Coronary artery (tissue), 2 donors: Measurements from ENCODE around the gene SLC22A5.

Experiments
- DNase-seq: peaks from one replicate; pipeline ENCODE4 v3.0.0-alpha.2; 2017; ENCODE audit warnings: low spot score
- H3K27ac ChIP-seq, 2 donors: fragments of 200-600 bp; sonication (generic); one replicate each; pipeline ENCODE4 v1.5.1; 2016 to 2019
- H3K4me3 ChIP-seq: fragments of 200-600 bp; sonication (generic); 2 replicates; pipeline ENCODE4 v1.5.1; 2016; ENCODE audit warnings: mild to moderate bottlenecking, moderate library complexity
- CTCF ChIP-seq: fragments of 200-600 bp; sonication (generic); IDR thresholded peaks from one replicate; pipeline ENCODE4 v1.5.1; 2019; ENCODE audit warnings: antibody characterized with exemption

The SLC22A5 gene

GRCh38 chr5:132428147-132428482 is 58.6 kb downstream of the SLC22A5 start:
- Histone ChIP-seq H3K27ac (peak overlapping the region; percentile 62 to 85), H3K4me3 (no peak overlapping the region)
- no peak for TF ChIP-seq CTCF
- no peak for DNase-seq

- no peak overlapping the region for H3K4me3 ChIP-seq
- TF ChIP-seq CTCF: no peak
- DNase-seq: no peak
- peak overlapping the region; percentile 62 to 85 for H3K27ac ChIP-seq
These were observed 59.3 kb downstream of the SLC22A5 start for GRCh38 chr5:132428484-132429462.

- H3K4me3 ChIP-seq: no peak overlapping the region
- DNase-seq: peak; percentile 26
- no peak for TF ChIP-seq CTCF
- H3K27ac ChIP-seq: no peak overlapping the region
These were observed 60.2 kb downstream of the SLC22A5 start for GRCh38 chr5:132429463-132430440.

- Histone ChIP-seq H3K4me3 (no peak overlapping the region), H3K27ac (no peak overlapping the region)
- peak; percentile 33 for DNase-seq
- no peak for TF ChIP-seq CTCF
These were observed 61.2 kb downstream of the SLC22A5 start for GRCh38 chr5:132430746-132431145.

GRCh38 chr5:132431632-132432031 is 62.1 kb downstream of the SLC22A5 start:
- DNase-seq: peak; percentile 9
- no peak for TF ChIP-seq CTCF
- no peak overlapping the region for H3K27ac ChIP-seq
- no peak overlapping the region for H3K4me3 ChIP-seq

GRCh38 chr5:132433141-132433540 is 63.6 kb downstream of the SLC22A5 start:
- DNase-seq: no peak
- Histone ChIP-seq H3K27ac (no peak overlapping the region), H3K4me3 (no peak overlapping the region)
- no peak for TF ChIP-seq CTCF
